IMR-90 (cell line): ENCODE measurements around the gene TPSAB1. TPM values are rescaled to one million over a fixed set of nuclear protein-coding genes. Genes with fewer than 3 reads are reported as not detected.
A peak's percentile ranks its signal among the peaks of the same experiment; 100 is the strongest.

Experiments used
- ATAC-seq: fragments of 200-7000 bp; cut with Tn5 transposase; 2 replicates; pipeline ENCODE4 v1.9.1; 2020; ENCODE audit warnings: low read depth, mild to moderate bottlenecking, moderate library complexity
- BruUV-seq: library from RNA; stranded (reverse); fragments of 400-500 nt; replicated peaks from 2 replicates; lab custom pipeline; 2021; lab: Mats Ljungman, UMichigan
- CTCF ChIA-PET: fragments of 300-600 bp; formaldehyde crosslinking; extraction: SDS; loops from one replicate; lab custom pipeline; 2021; ENCODE audit warnings: antibody characterized with exemption; lab: Yijun Ruan, JAX
- POLR2A ChIA-PET: fragments of 300-600 bp; sonication (Branson Sonifier 250); formaldehyde crosslinking; loops from one replicate; lab custom pipeline; 2022; ENCODE audit warnings: antibody characterized with exemption; ENCODE audit not compliant: unreplicated experiment; lab: Charles Lee
- DNase-seq: peaks from one replicate; pipeline ENCODE4 v3.0.0; 2013
- H2AFZ ChIP-seq: replicated peaks from 2 replicates; pipeline ENCODE3; 2013; ENCODE audit warnings: low read length, mild to moderate bottlenecking; ENCODE audit not compliant: poor library complexity
- H2AK5ac ChIP-seq: 2 replicates; pipeline ENCODE4 v1.6.1; 2013; ENCODE audit warnings: low read depth, low read length, inconsistent platforms
- H2AK9ac ChIP-seq: replicated peaks from 2 replicates; pipeline ENCODE3; 2013; ENCODE audit warnings: mild to moderate bottlenecking, low read depth, low read length, moderate library complexity; ENCODE audit not compliant: poor library complexity
- H2BK120ac ChIP-seq: 2 replicates; pipeline ENCODE4 v1.6.1; 2013; ENCODE audit warnings: low read depth, low read length, inconsistent platforms
- H2BK15ac ChIP-seq: 3 replicates; pipeline ENCODE4 v1.6.1; 2013; ENCODE audit warnings: low read depth, low read length, inconsistent platforms
- H2BK20ac ChIP-seq: 2 replicates; pipeline ENCODE4 v1.6.1; 2013; ENCODE audit warnings: low read depth, mild to moderate bottlenecking, inconsistent platforms, low read length, moderate library complexity
- H2BK5ac ChIP-seq: 2 replicates; pipeline ENCODE4 v1.6.1; 2013; ENCODE audit warnings: mild to moderate bottlenecking, low read depth, low read length, inconsistent platforms; ENCODE audit not compliant: poor library complexity, severe bottlenecking
- H3K14ac ChIP-seq: replicated peaks from 2 replicates; pipeline ENCODE4 v1.6.1; 2013; ENCODE audit warnings: low read depth, low read length, inconsistent platforms
- H3K18ac ChIP-seq: 2 replicates; pipeline ENCODE4 v1.6.1; 2013; ENCODE audit warnings: low read depth, low read length, control low read depth
- H3K23ac ChIP-seq: 2 replicates; pipeline ENCODE4 v1.6.1; 2013; ENCODE audit warnings: low read depth, low read length, inconsistent platforms
- H3K27ac ChIP-seq: 2 replicates; pipeline ENCODE4 v1.5.1; 2013; ENCODE audit warnings: mild to moderate bottlenecking, control low read depth, low read length; ENCODE audit not compliant: insufficient read depth
- H3K27me3 ChIP-seq: 2 replicates; pipeline ENCODE4 v1.6.1; 2013; ENCODE audit warnings: low read length; ENCODE audit not compliant: control insufficient read depth, insufficient read depth
- H3K36me3 ChIP-seq: 2 replicates; pipeline ENCODE4 v1.6.1; 2013; ENCODE audit warnings: low read length, mixed read lengths; ENCODE audit not compliant: control insufficient read depth, insufficient read depth
- H3K4ac ChIP-seq: 2 replicates; pipeline ENCODE4 v1.6.1; 2013; ENCODE audit warnings: low read depth, low read length, inconsistent platforms
- H3K4me1 ChIP-seq: 2 replicates; pipeline ENCODE4 v1.6.1; 2013; ENCODE audit warnings: low read length, mixed read lengths; ENCODE audit not compliant: control insufficient read depth, insufficient read depth
- H3K4me2 ChIP-seq: 2 replicates; pipeline ENCODE4 v1.6.1; 2013; ENCODE audit warnings: low read depth, mild to moderate bottlenecking, control low read depth, low read length, moderate library complexity
- H3K4me3 ChIP-seq: 2 replicates; pipeline ENCODE4 v1.5.1; 2013; ENCODE audit warnings: low read depth, mild to moderate bottlenecking, control low read depth, low read length, moderate library complexity; ENCODE audit not compliant: insufficient read depth
- H3K56ac ChIP-seq: 2 replicates; pipeline ENCODE4 v1.6.1; 2013; ENCODE audit warnings: low read length, inconsistent platforms; ENCODE audit not compliant: insufficient read depth; ENCODE audit errors: extremely low read depth
- H3K79me1 ChIP-seq, 2 experiments: 2 replicates each; pipeline ENCODE4 v1.6.1; 2013; ENCODE audit warnings: low read length in 2 of 2, inconsistent platforms in 1 of 2, low read depth in 1 of 2
- H3K9ac ChIP-seq: 2 replicates; pipeline ENCODE4 v1.6.1; 2013; ENCODE audit warnings: low read depth, low read length, control low read depth
- H3K9me1 ChIP-seq: 2 replicates; pipeline ENCODE4 v1.6.1; 2013; ENCODE audit warnings: low read length, inconsistent platforms; ENCODE audit not compliant: insufficient read depth
- H3K9me3 ChIP-seq: 2 replicates; pipeline ENCODE4 v1.6.1; 2013; ENCODE audit warnings: low read length; ENCODE audit not compliant: control insufficient read depth, insufficient read depth
- H4K20me1 ChIP-seq: 2 replicates; pipeline ENCODE4 v1.6.1; 2013; ENCODE audit warnings: low read length, inconsistent platforms; ENCODE audit not compliant: insufficient read depth
- H4K5ac ChIP-seq: 2 replicates; pipeline ENCODE4 v1.6.1; 2013; ENCODE audit warnings: mild to moderate bottlenecking, low read depth, low read length, control low read depth
- H4K8ac ChIP-seq, 2 experiments: 2 replicates each; pipeline ENCODE4 v1.6.1; 2013; ENCODE audit warnings: low read depth in 2 of 2, low read length in 2 of 2, control low read depth in 1 of 2, inconsistent platforms in 1 of 2
- H4K91ac ChIP-seq: 2 replicates; pipeline ENCODE4 v1.6.1; 2013; ENCODE audit warnings: low read depth, low read length, inconsistent platforms; ENCODE audit not compliant: insufficient read depth
- CEBPB ChIP-seq: IDR thresholded peaks from 2 replicates; pipeline ENCODE4 v1.6.1; 2012; ENCODE audit warnings: low read depth, low read length, improper control_type of control experiment
- CHD1 ChIP-seq: IDR thresholded peaks from 2 replicates; pipeline ENCODE4 v1.6.1; 2012; ENCODE audit warnings: low read depth, low read length, improper control_type of control experiment
- CTCF ChIP-seq: conservative IDR thresholded peaks from 2 replicates; pipeline ENCODE4 v1.5.1; 2012; ENCODE audit warnings: mild to moderate bottlenecking, low read depth, low read length, improper control_type of control experiment
- FOS ChIP-seq: fragments of 150-350 bp; IDR thresholded peaks from 2 replicates; pipeline ENCODE4 v1.6.1; 2016; ENCODE audit warnings: low read depth, low read length
- MAFK ChIP-seq: IDR thresholded peaks from 2 replicates; pipeline ENCODE4 v1.6.1; 2012; ENCODE audit warnings: low read depth, low read length, improper control_type of control experiment
- MAZ ChIP-seq: IDR thresholded peaks from 2 replicates; pipeline ENCODE4 v1.6.1; 2012; ENCODE audit warnings: low read depth, mild to moderate bottlenecking, low read length, improper control_type of control experiment, moderate library complexity, borderline replicate concordance
- MXI1 ChIP-seq: IDR thresholded peaks from 2 replicates; pipeline ENCODE4 v1.6.1; 2012; ENCODE audit warnings: low read depth, mild to moderate bottlenecking, low read length, moderate library complexity, borderline replicate concordance
- NFE2L2 ChIP-seq: fragments of 150-350 bp; IDR thresholded peaks from 2 replicates; pipeline ENCODE4 v1.6.1; 2016; ENCODE audit warnings: low read depth, mild to moderate bottlenecking, low read length
- POLR2A ChIP-seq: IDR thresholded peaks from 2 replicates; pipeline ENCODE4 v1.6.1; 2012; ENCODE audit warnings: mild to moderate bottlenecking, low read depth, low read length
- RAD21 ChIP-seq: IDR thresholded peaks from 2 replicates; pipeline ENCODE4 v1.6.1; 2012; ENCODE audit warnings: low read length, improper control_type of control experiment
- RCOR1 ChIP-seq: IDR thresholded peaks from 2 replicates; pipeline ENCODE4 v1.6.1; 2012; ENCODE audit warnings: mild to moderate bottlenecking, low read length, improper control_type of control experiment; ENCODE audit not compliant: insufficient replicate concordance
- RFX5 ChIP-seq: IDR thresholded peaks from 2 replicates; pipeline ENCODE4 v1.8.0; 2012; ENCODE audit warnings: low read depth, mild to moderate bottlenecking, low read length, moderate library complexity
- SMC3 ChIP-seq: fragments of 150-350 bp; IDR thresholded peaks from 2 replicates; pipeline ENCODE4 v1.6.1; 2016; ENCODE audit warnings: low read depth, mild to moderate bottlenecking, antibody characterized with exemption, low read length, moderate library complexity
- USF2 ChIP-seq: fragments of 150-350 bp; IDR thresholded peaks from 2 replicates; pipeline ENCODE4 v1.6.1; 2017; ENCODE audit warnings: mild to moderate bottlenecking, antibody characterized with exemption, low read length, low read depth
- WGBS, 2 experiments: methylation state at CpG; one replicate each; pipeline versions ENCODE4 v1.1.5 to v1.1.7; 2013; ENCODE audit warnings: missing lambda C conversion rate in 2 of 2; ENCODE audit not compliant: insufficient read length in 1 of 2; ENCODE audit errors: extremely low coverage in 2 of 2; 5-methylcytosine and 5-hydroxymethylcytosine counted together
- dilution Hi-C: fragments of 300-500 bp; cut with HindIII; formaldehyde crosslinking; loops from one replicate; pipeline ENCODE4 v1.14.3; 2018; ENCODE audit warnings: low sequenced_read_pairs; ENCODE audit not compliant: unreplicated experiment
- in situ Hi-C: fragments of 300-500 bp; cut with MboI; formaldehyde crosslinking; loops from 3 replicates; pipeline ENCODE4 v1.14.3; 2019; ENCODE audit warnings: low sequenced_read_pairs, inconsistent platforms, mixed read lengths
- intact Hi-C: fragments of 100-400 bp; cut with micrococcal nuclease; formaldehyde crosslinking; loops from 2 replicates; pipeline ENCODE4 v1.10.0; 2022
- polyA plus RNA-seq, 3 experiments: library from polyadenylated mRNA; depleted of rRNA; stranded (reverse); fragments of >200 nt; gene quantifications; 2 replicates each; pipeline ENCODE4 v1.2.3, GENCODE V29; 2012; ENCODE audit warnings: low replicate concordance in 1 of 3
- total RNA-seq: library from RNA; depleted of rRNA; stranded (reverse); fragments of >200 nt; gene quantifications from 2 replicates; pipeline ENCODE4 v1.2.3, GENCODE V29; 2012

TPSAB1 gene
- total and polyA plus RNA-seq, 2 of the 4 experiments (the other 2 are of a cell fraction): not detected

GRCh38 chr16:1281517-1281916 is 41.0 kb downstream of the TPSAB1 start:
- CTCF ChIA-PET: no interaction called here
- H3K56ac ChIP-seq: no peak overlapping the region
- no peak overlapping the region for H3K4me2 ChIP-seq
- H4K20me1 ChIP-seq: no peaks in the 10 kb centered on the region
- DNase-seq (no peak), ATAC-seq (no peak)
- H2AFZ ChIP-seq: no peak overlapping the region
- H3K4ac ChIP-seq: no peak overlapping the region
- no peak overlapping the region for H2BK15ac ChIP-seq
- dilution Hi-C loops (no loop called here), in situ Hi-C loops (no loop called here), intact Hi-C loops (no loop called here)
- no peak overlapping the region for H2BK20ac ChIP-seq
- 63% methylated on average over 4 of the region's 16 CpGs; no CpG with 5 or more reads in 1 of the 2 experiments for WGBS, 2 experiments
- no peaks in the 10 kb centered on the region for H3K79me1 ChIP-seq
- no peak overlapping the region for H4K8ac ChIP-seq
- H3K18ac ChIP-seq: no peak overlapping the region
- TF ChIP-seq RFX5 (no peak), MAZ (no peak), MXI1 (no peak), SMC3 (no peak), USF2 (no peak), RCOR1 (no peak), POLR2A (no peak), CEBPB (no peak), NFE2L2 (no peak), RAD21 (no peak), CHD1 (no peak), MAFK (no peak), FOS (no peak), CTCF (no peak)
- no peak overlapping the region for H2BK120ac ChIP-seq
- POLR2A ChIA-PET: no interaction called here
- H3K4me3 ChIP-seq: no peak overlapping the region
- H2AK5ac ChIP-seq: no peak overlapping the region
- no TSS peak for BruUV-seq
- H3K9me3 ChIP-seq: no peaks in the 10 kb centered on the region
- no peaks in the 10 kb centered on the region for H3K36me3 ChIP-seq
- no peak overlapping the region for H3K9ac ChIP-seq
- no peak overlapping the region for H4K91ac ChIP-seq
- no peaks in the 10 kb centered on the region for H3K4me1 ChIP-seq
- no peak overlapping the region for H3K23ac ChIP-seq
- no peaks in the 10 kb centered on the region for H3K9me1 ChIP-seq
- H3K14ac ChIP-seq: no peak overlapping the region
- H2BK5ac ChIP-seq: no peak overlapping the region
- H4K5ac ChIP-seq: no peak overlapping the region
- H3K27me3 ChIP-seq: peaks cover 72% of the 10 kb centered on the region
- H3K27ac ChIP-seq: no peak overlapping the region
- H2AK9ac ChIP-seq: peak overlapping the region; percentile 78
